ENCODE results near the gene MANSC1.

The MANSC1 gene

DNA sequence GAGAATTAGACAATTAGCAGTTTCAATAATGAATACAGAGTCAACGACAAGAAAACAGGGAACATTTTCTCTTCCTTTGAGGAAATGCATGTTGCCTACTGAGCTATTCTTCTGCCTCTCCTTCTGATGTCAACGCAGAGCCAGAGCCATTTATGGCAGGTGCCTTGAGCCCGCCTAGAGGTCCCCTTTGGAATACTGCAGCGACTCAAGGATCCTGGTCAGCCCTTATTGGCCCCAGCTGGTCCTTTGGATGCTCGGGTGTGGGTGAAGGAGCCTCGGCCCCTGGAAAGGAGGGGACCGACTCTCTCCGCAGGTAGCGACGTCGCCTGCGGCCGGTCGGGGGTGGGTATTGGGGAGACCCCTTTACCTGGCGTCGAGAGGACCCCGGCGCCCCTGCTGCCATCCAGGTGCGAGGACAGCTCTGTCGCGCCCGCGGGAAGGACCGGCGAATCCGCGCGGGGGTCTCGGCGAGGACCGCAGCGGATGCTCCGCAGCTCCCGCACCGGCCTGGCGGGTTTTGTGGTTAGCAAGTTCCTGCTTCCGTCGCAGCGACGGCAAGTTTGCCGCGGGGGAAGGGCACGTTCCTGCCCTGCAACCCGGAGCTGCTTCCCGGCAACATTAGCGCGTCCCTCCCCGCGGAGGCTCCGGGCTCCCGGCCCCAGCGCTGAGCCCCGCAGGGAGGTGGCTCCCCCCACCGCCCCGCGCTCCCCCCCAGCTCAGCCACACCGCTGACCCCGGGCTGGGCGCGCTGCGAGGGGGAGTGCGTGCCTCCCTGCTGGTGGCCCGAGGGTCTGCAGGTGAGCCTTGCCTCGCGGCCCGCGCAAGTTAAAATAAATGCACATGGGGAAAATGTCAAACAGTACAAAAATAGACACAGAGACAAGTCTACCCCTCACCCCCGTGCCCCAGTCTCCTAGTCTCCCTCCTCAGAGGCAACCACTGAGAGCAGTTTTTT lies at the start of gene MANSC1:
TSS of gene MANSC1 (minus strand) at position 532 of the 955 bp plus-strand sequence. CDS start 6,928 bp downstream, outside the sequence.
- TF ChIP-seq, protein P1, sequence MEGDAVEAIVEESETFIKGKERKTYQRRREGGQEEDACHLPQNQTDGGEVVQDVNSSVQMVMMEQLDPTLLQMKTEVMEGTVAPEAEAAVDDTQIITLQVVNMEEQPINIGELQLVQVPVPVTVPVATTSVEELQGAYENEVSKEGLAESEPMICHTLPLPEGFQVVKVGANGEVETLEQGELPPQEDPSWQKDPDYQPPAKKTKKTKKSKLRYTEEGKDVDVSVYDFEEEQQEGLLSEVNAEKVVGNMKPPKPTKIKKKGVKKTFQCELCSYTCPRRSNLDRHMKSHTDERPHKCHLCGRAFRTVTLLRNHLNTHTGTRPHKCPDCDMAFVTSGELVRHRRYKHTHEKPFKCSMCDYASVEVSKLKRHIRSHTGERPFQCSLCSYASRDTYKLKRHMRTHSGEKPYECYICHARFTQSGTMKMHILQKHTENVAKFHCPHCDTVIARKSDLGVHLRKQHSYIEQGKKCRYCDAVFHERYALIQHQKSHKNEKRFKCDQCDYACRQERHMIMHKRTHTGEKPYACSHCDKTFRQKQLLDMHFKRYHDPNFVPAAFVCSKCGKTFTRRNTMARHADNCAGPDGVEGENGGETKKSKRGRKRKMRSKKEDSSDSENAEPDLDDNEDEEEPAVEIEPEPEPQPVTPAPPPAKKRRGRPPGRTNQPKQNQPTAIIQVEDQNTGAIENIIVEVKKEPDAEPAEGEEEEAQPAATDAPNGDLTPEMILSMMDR (IDR thresholded peaks at IDR 0.05) = peak; percentile 23; the same call in 1 of the 2 replicates

DNA sequence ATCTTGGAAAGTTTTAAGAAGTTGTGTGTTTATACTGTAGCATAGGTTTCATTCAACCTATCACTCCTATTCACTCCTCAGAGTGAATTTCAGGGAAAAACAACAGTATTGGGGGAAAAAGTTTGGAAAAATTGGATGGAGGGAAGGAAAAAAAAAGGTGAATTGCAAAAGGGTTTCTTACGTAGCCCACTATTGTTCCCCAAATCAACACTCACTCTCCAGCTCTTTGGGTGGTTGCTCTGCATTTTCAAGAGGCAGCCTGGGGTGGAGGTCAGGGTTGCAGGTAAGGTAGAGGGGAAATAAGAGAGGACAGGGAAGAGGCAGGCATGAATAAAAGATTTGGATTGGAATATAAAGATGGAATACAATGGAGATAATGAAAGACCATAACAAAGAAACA lies 49.1 kb upstream of the MANSC1 start:
- TF ChIP-seq, protein P1 (IDR thresholded peaks at IDR 0.05) = no peak

DNA sequence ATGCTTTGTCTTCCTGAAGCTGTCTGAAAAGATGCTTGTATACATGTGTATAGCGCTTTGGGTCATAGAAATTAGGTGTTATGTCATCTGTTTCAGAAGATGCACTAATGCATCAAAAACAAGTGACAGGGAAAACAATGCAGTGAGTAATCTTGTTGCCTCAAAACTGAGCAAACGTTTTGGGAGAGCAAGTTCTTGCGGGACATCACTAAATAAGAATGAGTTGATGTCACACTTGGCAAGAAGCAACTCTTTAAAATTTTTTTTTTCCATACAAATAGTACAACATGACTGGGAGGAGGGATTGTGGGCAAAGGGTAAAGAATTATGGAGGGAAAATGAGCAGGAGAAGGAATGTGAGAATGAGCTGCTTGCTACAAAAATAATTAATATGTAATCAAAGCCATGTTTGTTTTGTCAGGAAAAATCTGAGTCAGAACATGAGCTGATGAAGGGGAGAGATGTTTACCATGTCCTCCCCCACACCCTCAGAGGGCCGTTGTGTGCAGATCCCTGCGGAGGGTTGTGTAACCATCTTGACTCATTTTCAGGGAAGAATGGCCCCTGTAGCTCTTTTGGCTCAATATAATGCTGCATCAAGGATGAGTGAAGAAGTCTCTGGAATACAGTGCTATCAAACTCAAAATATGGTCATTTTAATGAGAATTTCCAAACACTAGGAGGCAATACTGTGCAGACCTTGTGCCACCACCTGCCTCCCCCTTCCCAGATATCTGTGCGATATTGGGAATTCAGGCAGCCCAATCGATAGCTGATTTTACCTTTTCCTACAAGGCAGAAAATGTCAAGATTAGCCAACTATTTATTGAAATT lies 48.2 kb upstream of the MANSC1 start:
- TF ChIP-seq, protein P1 (IDR thresholded peaks at IDR 0.05) = peak; percentile 29; the same call in 1 of the 2 replicates

DNA sequence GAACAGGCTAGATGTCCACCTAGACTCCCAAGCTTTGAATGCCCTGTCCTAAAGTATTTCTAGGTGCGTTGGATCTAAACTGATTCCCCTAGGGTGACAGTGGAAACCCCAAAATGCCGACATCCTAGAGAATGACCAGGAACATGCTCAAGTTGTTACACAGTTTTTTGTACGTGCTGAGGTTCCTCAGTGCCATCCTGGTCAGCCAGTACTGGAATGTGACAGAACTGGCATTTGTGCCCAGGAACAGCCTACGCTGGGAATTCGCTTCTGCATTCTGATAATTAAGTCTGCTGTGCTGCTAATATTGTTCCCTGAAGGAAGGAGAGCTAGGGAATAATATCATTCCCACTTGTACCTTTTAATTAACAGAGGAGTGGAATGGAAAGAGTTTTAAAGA lies 47.1 kb upstream of the MANSC1 start:
- TF ChIP-seq, protein P1 (IDR thresholded peaks at IDR 0.05) = no peak

DNA sequence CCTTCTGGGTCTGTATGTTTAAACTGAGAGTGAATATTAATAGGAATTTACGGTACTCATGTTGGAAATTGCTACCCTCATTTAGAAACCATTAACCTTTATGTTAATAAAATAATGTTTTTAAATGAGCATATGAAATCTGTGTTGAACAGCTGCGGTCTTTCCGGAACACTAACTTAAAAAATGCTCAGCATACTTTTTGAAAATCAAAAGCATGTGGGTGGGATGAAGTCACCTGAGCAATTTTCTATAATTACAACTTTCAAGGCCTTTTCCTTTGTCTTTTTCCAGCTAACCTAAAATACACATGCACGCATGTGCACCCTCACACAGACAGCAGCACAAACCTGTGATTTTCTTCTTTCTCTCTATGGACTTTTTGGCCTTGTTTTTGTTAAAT lies 46.7 kb upstream of the MANSC1 start:
- TF ChIP-seq, protein P1 (IDR thresholded peaks at IDR 0.05) = no peak

DNA sequence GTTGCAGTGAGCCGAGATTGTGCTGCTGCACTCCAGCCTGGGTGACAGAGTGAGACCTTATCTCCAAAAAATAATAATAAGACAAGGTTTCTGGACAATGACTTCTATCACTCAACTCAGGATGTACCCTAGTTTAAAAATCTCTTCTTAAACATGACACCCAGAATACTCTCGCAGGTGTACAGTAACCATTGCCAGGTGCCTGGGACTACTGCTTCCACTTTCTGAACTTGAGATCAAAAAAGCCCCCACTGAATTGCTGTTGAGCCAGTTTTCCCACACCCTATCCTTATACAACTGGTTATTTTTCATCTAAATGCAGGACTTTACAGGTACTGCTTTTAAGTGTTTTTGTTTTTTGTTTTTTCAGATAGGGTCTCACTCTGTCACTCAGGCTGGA lies 43.1 kb upstream of the MANSC1 start:
- TF ChIP-seq, protein P1 (IDR thresholded peaks at IDR 0.05) = no peak

DNA sequence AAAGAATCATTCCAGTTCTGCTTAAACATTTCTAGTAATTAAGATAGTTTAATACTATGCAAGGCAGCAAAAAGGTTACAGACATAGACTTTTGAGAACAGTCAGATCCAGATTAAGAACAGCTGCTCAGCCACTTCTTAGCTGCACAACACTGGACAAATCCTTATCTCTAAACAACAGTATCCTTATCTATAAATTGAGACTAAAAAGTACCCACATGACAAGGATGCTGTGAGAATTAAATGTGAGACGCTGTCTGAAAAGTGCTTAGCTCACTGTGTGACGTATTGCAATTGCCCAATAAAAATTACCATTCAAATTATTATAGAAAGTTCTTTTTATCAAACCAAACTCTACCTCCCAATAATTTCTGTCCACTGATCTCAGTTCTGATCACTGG lies 42.4 kb upstream of the MANSC1 start:
- TF ChIP-seq, protein P1 (IDR thresholded peaks at IDR 0.05) = no peak
